Activated CD4-positive, alpha-beta T cell treated with anti-CD3 and anti-CD28 coated beads, Interleukin-2, amount 10 ng/mL, durations not matched to agents 7 days and 5 days (primary cell): Measurements from ENCODE around the gene TMC7. TPM values are rescaled to one million over a fixed set of nuclear protein-coding genes. Genes with fewer than 3 reads are reported as not detected.
A peak's percentile ranks its signal among the peaks of the same experiment; 100 is the strongest.

Experiments
- CTCF ChIA-PET: fragments of 350-600 bp; sonication (Branson Sonifier 250); formaldehyde crosslinking; loops from one replicate; lab custom pipeline; 2021; ENCODE audit warnings: antibody characterized with exemption; lab: Charles Lee
- POLR2A ChIA-PET: fragments of 350-600 bp; sonication (Branson Sonifier 250); formaldehyde crosslinking; loops from one replicate; lab custom pipeline; 2021; ENCODE audit warnings: antibody characterized with exemption; lab: Charles Lee
- DNase-seq: peaks from one replicate; pipeline ENCODE4 v3.0.0-alpha.2; 2020
- H3K27ac Mint-ChIP-seq: one replicate; pipeline ENCODE4 v1.8.0; 2021; ENCODE audit warnings: mild to moderate bottlenecking, moderate library complexity, mixed read lengths
- H3K27me3 Mint-ChIP-seq: one replicate; pipeline ENCODE4 v1.8.0; 2021; ENCODE audit warnings: mixed read lengths
- H3K36me3 Mint-ChIP-seq: one replicate; pipeline ENCODE4 v1.8.0; 2021; ENCODE audit warnings: low read depth, mixed read lengths
- H3K4me1 Mint-ChIP-seq: one replicate; pipeline ENCODE4 v1.8.0; 2021; ENCODE audit warnings: mixed read lengths
- H3K4me3 Mint-ChIP-seq: one replicate; pipeline ENCODE4 v1.8.0; 2021; ENCODE audit warnings: mild to moderate bottlenecking, moderate library complexity, mixed read lengths
- H3K9me3 Mint-ChIP-seq: one replicate; pipeline ENCODE4 v1.8.0; 2021; ENCODE audit warnings: mixed read lengths
- total RNA-seq, 2 experiments: library from RNA; stranded (reverse); gene quantifications; one replicate each; pipeline ENCODE4 v1.2.3, GENCODE V29; 2021

Gene TMC7
- total RNA-seq, 2 experiments from 2014 or later = not detected

- H3K27me3 Mint-ChIP-seq = no peaks in the 10 kb centered on the region
- peak overlapping the region; percentile 89 for H3K4me3 Mint-ChIP-seq
- CTCF ChIA-PET = interaction anchor here (0.6 to 1.2 kb wide), 3 partner anchors 8 to 628 kb away, joined by 3 to 4 read pairs (median 3); no protein-coding TSS in a partner anchor
- H3K27ac Mint-ChIP-seq = peak overlapping the region; percentile 100
- POLR2A ChIA-PET = no interaction called here
- H3K9me3 Mint-ChIP-seq = no peaks in the 10 kb centered on the region
- no peak for DNase-seq
- H3K36me3 Mint-ChIP-seq = no peaks in the 10 kb centered on the region
- peaks cover 17% of the 10 kb centered on the region for H3K4me1 Mint-ChIP-seq
Observed at GRCh38 chr16:19068237-19068815, 84.6 kb downstream of the TMC7 start.

GRCh38 chr16:19071811-19072777, 88.4 kb downstream of the TMC7 start:
- peak; percentile 71 for DNase-seq
- POLR2A ChIA-PET = no interaction called here
- H3K4me1 Mint-ChIP-seq = peaks cover 15% of the 10 kb centered on the region
- CTCF ChIA-PET = interaction anchor here (0.9 kb wide), 1 partner anchor 107 kb away, joined by 3 read pairs; no protein-coding TSS in a partner anchor
- no peaks in the 10 kb centered on the region for H3K27me3 Mint-ChIP-seq
- no peak overlapping the region for H3K4me3 Mint-ChIP-seq
- H3K27ac Mint-ChIP-seq = no peak overlapping the region
- H3K36me3 Mint-ChIP-seq = peaks cover 3% of the 10 kb centered on the region
- no peaks in the 10 kb centered on the region for H3K9me3 Mint-ChIP-seq

GRCh38 chr16:19073344-19073743, 89.6 kb downstream of the TMC7 start:
- H3K4me3 Mint-ChIP-seq = no peak overlapping the region
- peaks cover 8% of the 10 kb centered on the region for H3K4me1 Mint-ChIP-seq
- CTCF ChIA-PET = no interaction called here
- peaks cover 3% of the 10 kb centered on the region for H3K36me3 Mint-ChIP-seq
- no peaks in the 10 kb centered on the region for H3K27me3 Mint-ChIP-seq
- H3K9me3 Mint-ChIP-seq = no peaks in the 10 kb centered on the region
- DNase-seq = no peak
- H3K27ac Mint-ChIP-seq = peak overlapping the region; percentile 36
- POLR2A ChIA-PET = interaction anchor here (0.6 kb wide), 1 partner anchor 21 kb away, joined by 3 read pairs; no protein-coding TSS in a partner anchor

- Mint-ChIP-seq H3K27ac (no peak overlapping the region), H3K36me3 (peaks cover 7% of the 10 kb centered on the region), H3K4me3 (no peak overlapping the region), H3K9me3 (no peaks in the 10 kb centered on the region), H3K27me3 (no peaks in the 10 kb centered on the region), H3K4me1 (peaks cover 6% of the 10 kb centered on the region)
- DNase-seq = no peak
- ChIA-PET CTCF (interaction anchor here (0.5 kb wide), 1 partner anchor 1673 kb away, joined by 3 read pairs; no protein-coding TSS in a partner anchor), POLR2A (no interaction called here)
Observed at GRCh38 chr16:19073863-19074262, 90.1 kb downstream of the TMC7 start.

GRCh38 chr16:19075511-19075910, 91.8 kb downstream of the TMC7 start:
- CTCF ChIA-PET = interaction anchor here (0.6 to 0.7 kb wide), 2 partner anchors 8 to 889 kb away, joined by 3 to 4 read pairs; partner anchors contain the start of gene COQ7
- POLR2A ChIA-PET = no interaction called here
- H3K4me3 Mint-ChIP-seq = no peak overlapping the region
- H3K4me1 Mint-ChIP-seq = peaks cover 4% of the 10 kb centered on the region
- H3K9me3 Mint-ChIP-seq = no peaks in the 10 kb centered on the region
- H3K36me3 Mint-ChIP-seq = peaks cover 9% of the 10 kb centered on the region
- H3K27ac Mint-ChIP-seq = no peak overlapping the region
- H3K27me3 Mint-ChIP-seq = no peaks in the 10 kb centered on the region
- DNase-seq = no peak

- Mint-ChIP-seq H3K27me3 (no peaks in the 10 kb centered on the region), H3K4me3 (no peak overlapping the region), H3K9me3 (peaks cover 3% of the 10 kb centered on the region), H3K4me1 (peaks cover 2% of the 10 kb centered on the region), H3K27ac (no peak overlapping the region), H3K36me3 (peaks cover 21% of the 10 kb centered on the region)
- ChIA-PET CTCF (interaction anchor here (0.6 to 1.8 kb wide), 2 partner anchors 8 to 27 kb away, joined by 3 to 5 read pairs; no protein-coding TSS in a partner anchor), POLR2A (no interaction called here)
- DNase-seq = no peak
Observed at GRCh38 chr16:19077879-19078278, 94.1 kb downstream of the TMC7 start.

GRCh38 chr16:19083670-19084069, 99.9 kb downstream of the TMC7 start:
- H3K9me3 Mint-ChIP-seq = peaks cover 3% of the 10 kb centered on the region
- H3K27ac Mint-ChIP-seq = no peak overlapping the region
- DNase-seq = no peak
- H3K4me3 Mint-ChIP-seq = no peak overlapping the region
- peaks cover 4% of the 10 kb centered on the region for H3K4me1 Mint-ChIP-seq
- peaks cover 10% of the 10 kb centered on the region for H3K27me3 Mint-ChIP-seq
- POLR2A ChIA-PET = no interaction called here
- H3K36me3 Mint-ChIP-seq = peaks cover 16% of the 10 kb centered on the region
- CTCF ChIA-PET = interaction anchor here (1.9 kb wide), 1 partner anchor 96 kb away, joined by 6 read pairs; no protein-coding TSS in a partner anchor

- H3K4me3 Mint-ChIP-seq = no peak overlapping the region
- no peak for DNase-seq
- CTCF ChIA-PET = no interaction called here
- H3K27ac Mint-ChIP-seq = no peak overlapping the region
- peaks cover 3% of the 10 kb centered on the region for H3K9me3 Mint-ChIP-seq
- peaks cover 4% of the 10 kb centered on the region for H3K4me1 Mint-ChIP-seq
- peaks cover 12% of the 10 kb centered on the region for H3K36me3 Mint-ChIP-seq
- peaks cover 10% of the 10 kb centered on the region for H3K27me3 Mint-ChIP-seq
- POLR2A ChIA-PET = no interaction called here
Observed at GRCh38 chr16:19084139-19084538, 100.4 kb downstream of the TMC7 start.

- H3K9me3 Mint-ChIP-seq = peaks cover 3% of the 10 kb centered on the region
- POLR2A ChIA-PET = no interaction called here
- H3K27ac Mint-ChIP-seq = no peak overlapping the region
- CTCF ChIA-PET = interaction anchor here (1.3 kb wide), 1 partner anchor 18 kb away, joined by 3 read pairs; the partner anchor contains the start of gene COQ7
- no peak for DNase-seq
- H3K4me3 Mint-ChIP-seq = no peak overlapping the region
- peaks cover 12% of the 10 kb centered on the region for H3K36me3 Mint-ChIP-seq
- H3K4me1 Mint-ChIP-seq = peaks cover 4% of the 10 kb centered on the region
- H3K27me3 Mint-ChIP-seq = peaks cover 10% of the 10 kb centered on the region
Observed at GRCh38 chr16:19084879-19085278, 101.1 kb downstream of the TMC7 start.

- CTCF ChIA-PET = interaction anchor here (0.6 to 2.2 kb wide), 12 partner anchors 8 to 826 kb away, joined by 3 to 16 read pairs (median 4); partner anchors contain the start of genes COQ7 and GDE1
- Mint-ChIP-seq H3K4me3 (no peak overlapping the region), H3K27me3 (peaks cover 10% of the 10 kb centered on the region), H3K4me1 (peaks cover 4% of the 10 kb centered on the region), H3K36me3 (peaks cover 12% of the 10 kb centered on the region), H3K27ac (no peak overlapping the region), H3K9me3 (peaks cover 5% of the 10 kb centered on the region)
- no peak for DNase-seq
- POLR2A ChIA-PET = no interaction called here
Observed at GRCh38 chr16:19085679-19086200, 102.0 kb downstream of the TMC7 start.

GRCh38 chr16:19086322-19087199, 102.8 kb downstream of the TMC7 start:
- H3K9me3 Mint-ChIP-seq = peaks cover 7% of the 10 kb centered on the region
- peaks cover 7% of the 10 kb centered on the region for H3K36me3 Mint-ChIP-seq
- peak overlapping the region; percentile 43 for H3K4me3 Mint-ChIP-seq
- DNase-seq = peak; percentile 74
- H3K27ac Mint-ChIP-seq = no peak overlapping the region
- ChIA-PET POLR2A (no interaction called here), CTCF (interaction anchor here (0.6 to 2.2 kb wide), 13 partner anchors 9 to 435 kb away, joined by 3 to 16 read pairs (median 4); partner anchors contain the start of genes COQ7 and GDE1)
- H3K4me1 Mint-ChIP-seq = peaks cover 4% of the 10 kb centered on the region
- H3K27me3 Mint-ChIP-seq = peaks cover 10% of the 10 kb centered on the region
